ENCODE data around the gene MEOX2.

The MEOX2 gene

DNA sequence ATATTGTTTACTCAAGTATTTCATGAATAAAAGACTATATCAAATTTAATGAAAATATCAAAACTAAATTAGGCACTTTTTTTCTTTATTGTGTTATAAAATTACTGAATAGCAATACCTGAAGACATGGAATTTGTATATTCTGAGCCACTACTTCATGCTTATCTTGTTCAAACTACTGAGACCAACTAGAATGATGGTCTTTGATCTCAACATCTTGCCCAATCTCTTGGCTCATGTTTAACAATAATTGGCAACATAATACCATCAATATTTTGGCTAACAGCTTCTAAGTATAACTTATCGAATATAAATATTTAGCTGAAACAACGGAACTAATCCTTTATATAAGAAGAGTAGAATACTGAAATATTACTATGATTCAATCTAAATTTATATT is 68.2 kb downstream of the MEOX2 start:
- DNase-seq (ENCODE audit: low read depth in 2 of 3, low spot score in 1 of 3), result no peak

DNA sequence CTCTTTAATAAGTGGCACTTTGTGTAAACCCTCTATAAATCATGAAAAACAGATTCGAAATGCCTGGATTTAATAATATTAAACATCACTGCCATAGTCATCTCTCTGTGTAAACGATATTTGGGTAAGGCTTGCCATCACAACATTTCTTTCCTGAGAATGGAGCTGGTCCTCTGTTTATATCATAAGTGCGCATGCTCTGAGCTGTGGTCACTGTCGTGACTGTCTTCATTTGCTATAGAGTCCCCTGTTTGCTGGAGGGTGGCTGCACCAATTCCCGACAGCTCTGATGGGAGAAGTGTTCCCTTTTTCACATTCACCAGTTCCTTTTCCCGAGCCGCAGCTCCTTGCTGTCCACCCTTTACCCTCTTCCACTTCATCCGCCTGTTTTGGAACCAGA is 74.3 kb downstream of the MEOX2 start:
- DNase-seq (ENCODE audit: low read depth in 2 of 3, low spot score in 1 of 3), result no peak

DNA sequence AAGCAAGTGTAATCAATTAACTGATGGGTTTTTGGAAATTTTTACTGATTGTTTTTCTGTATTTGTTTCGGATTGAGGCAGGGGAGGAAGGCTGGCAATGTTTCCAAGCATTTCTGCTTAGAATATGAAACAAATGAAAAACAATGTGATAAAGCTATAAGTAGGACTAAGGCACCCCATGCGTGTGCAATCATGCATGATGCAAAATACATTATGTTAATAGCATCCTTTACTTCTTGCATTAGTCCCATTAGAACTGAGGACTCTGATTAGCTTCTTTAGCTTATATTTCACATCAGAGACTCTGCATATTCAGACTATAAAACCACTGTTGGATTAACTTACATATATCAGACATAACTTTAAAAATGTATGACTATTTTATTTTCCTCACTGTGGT is 76.0 kb downstream of the MEOX2 start:
- DNase-seq (ENCODE audit: low read depth in 2 of 3, low spot score in 1 of 3), result no peak

- no peak for DNase-seq (ENCODE audit: low read depth in 2 of 3, low spot score in 1 of 3)
Observed at GRCh38 chr7:15609287-15609686, 77.2 kb downstream of the MEOX2 start.

DNA sequence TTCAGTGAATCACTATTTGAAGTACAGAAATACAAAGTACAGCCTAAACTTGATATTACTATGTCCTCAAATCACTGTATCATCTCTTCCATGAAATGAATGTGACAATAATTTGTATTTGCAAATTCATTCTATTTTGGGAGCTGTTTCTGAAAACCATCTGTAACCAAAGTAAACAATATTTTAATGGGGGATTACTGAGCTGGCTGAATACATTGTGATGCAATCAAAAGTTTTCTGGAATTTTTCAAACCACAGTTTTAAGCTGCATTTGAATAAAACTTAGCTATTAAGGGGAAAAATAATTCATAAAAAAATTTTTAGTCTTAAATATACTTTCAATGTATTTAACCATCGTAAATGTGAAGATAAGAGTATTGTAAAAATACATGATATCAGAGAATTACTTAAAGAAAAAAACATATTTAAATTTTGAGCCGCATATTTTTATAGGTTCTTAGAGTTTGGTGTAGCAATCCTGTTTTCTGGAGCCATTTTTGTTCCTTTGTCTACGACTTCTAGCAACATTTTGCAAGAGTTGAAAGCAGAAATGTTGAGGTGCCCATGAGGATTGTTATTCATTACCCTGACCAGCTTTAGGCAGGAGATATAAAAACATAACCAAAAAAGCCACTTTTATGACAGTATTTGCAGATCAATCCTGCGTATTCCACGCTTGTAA is 78.8 kb downstream of the MEOX2 start:
- no peak for DNase-seq (ENCODE audit: low read depth in 2 of 3, low spot score in 1 of 3)

GRCh38 chr7:15606561-15606960 is 79.9 kb downstream of the MEOX2 start:
- no peak for DNase-seq (ENCODE audit: low read depth in 2 of 3, low spot score in 1 of 3)

DNA sequence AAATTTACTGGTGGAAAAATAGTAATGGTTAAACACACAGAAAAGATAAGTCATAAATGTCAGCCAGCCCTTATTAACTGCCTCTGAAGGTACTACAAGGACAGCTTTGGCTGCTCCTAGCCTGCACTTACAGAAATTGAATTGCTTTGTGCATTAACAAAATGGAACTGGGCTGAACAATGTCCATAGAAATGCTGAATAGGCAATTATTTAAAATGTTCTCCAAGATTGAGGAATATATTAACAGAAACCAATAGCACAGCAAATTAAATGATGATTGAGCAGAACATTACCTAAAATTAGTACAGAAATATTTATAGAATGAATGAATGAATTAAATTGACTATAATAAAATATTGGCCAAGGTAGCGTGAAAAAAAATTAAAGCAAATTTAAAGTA is 82.3 kb downstream of the MEOX2 start:
- no peak for DNase-seq (ENCODE audit: low read depth in 2 of 3, low spot score in 1 of 3)

GRCh38 chr7:15603124-15603523 is 83.4 kb downstream of the MEOX2 start:
- DNase-seq (ENCODE audit: low read depth in 2 of 3, low spot score in 1 of 3), result no peak

DNA sequence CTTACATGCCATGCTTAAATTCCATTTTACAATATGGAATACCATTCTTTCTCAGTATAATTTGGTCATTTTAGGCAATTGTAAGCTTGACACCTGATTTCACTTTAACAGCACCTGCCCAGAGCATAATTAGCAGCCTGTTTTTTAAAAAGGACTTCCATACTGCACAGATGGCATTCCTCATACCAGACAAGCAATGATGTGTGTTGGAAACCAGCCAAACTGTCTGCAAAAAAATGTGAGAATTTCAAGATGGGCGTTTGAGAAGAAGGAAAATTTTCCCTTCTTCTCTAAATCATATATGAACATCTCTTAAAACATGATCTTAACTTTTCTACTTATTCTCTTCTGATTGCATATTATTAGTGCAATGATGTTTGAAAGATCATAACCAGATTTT is 84.2 kb downstream of the MEOX2 start:
- no peak for DNase-seq (ENCODE audit: low read depth in 2 of 3, low spot score in 1 of 3)

GRCh38 chr7:15601175-15601574 is 85.3 kb downstream of the MEOX2 start:
- DNase-seq (ENCODE audit: low read depth in 2 of 3, low spot score in 1 of 3), result no peak

GRCh38 chr7:15600298-15600697 is 86.2 kb downstream of the MEOX2 start:
- no peak for DNase-seq (ENCODE audit: low read depth in 2 of 3, low spot score in 1 of 3)

DNA sequence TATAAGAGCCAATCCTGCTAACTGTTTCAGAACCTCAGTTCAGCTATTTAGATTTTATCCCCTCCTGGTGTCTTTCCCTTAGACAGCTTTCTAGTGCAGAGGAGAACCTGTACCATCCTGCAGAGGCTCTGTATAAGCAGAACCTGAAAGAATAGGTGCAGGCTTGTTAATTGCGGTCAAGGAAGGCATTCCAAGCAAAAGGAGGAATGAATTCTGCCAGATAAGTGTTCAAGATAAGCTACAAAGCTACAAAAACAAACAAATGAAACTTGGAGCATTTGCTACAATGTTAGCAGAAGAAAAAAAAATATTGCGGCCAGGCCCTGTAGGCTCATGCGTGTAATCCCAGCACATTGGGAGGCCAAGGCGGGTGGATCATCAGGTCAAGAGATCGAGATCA is 92.0 kb downstream of the MEOX2 start:
- DNase-seq (ENCODE audit: low read depth in 2 of 3, low spot score in 1 of 3), result no peak

DNA sequence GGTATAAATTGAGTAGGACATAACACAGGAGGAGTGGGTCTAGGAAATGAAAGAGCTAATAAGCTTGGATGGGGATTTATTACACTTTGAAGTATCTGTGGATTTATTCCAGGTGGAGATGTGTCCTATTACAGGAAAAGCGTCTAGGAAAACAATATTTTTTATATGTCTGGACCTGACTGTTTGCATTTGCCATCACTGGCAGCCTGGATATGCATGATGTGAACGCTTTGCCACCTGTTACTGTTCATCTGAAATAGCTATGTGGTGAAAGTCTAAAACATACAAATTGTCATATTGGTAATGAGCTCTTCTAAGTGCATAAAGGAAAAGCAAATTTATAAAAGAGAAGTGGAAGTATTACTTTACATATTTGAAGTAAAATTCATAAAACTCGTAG is 93.1 kb downstream of the MEOX2 start:
- DNase-seq (ENCODE audit: low read depth in 2 of 3, low spot score in 1 of 3), result no peak

- no peak for DNase-seq (ENCODE audit: low read depth in 2 of 3, low spot score in 1 of 3)
Observed at GRCh38 chr7:15586266-15586665, 100.2 kb downstream of the MEOX2 start.

- DNase-seq (ENCODE audit: low read depth in 2 of 3, low spot score in 1 of 3), result no peak
Observed at GRCh38 chr7:15584575-15584974, 101.9 kb downstream of the MEOX2 start.

- DNase-seq (ENCODE audit: low read depth in 2 of 3, low spot score in 1 of 3), result no peak
Observed at GRCh38 chr7:15582773-15583172, 103.7 kb downstream of the MEOX2 start.

GRCh38 chr7:15581352-15581951 is 105.0 kb downstream of the MEOX2 start:
- no peak for DNase-seq (ENCODE audit: low read depth in 2 of 3, low spot score in 1 of 3)

GRCh38 chr7:15580604-15581351 is 105.7 kb downstream of the MEOX2 start:
- DNase-seq (ENCODE audit: low read depth in 2 of 3, low spot score in 1 of 3), result no peak

- DNase-seq (ENCODE audit: low read depth in 2 of 3, low spot score in 1 of 3), result no peak
Observed at GRCh38 chr7:15577600-15577999, 108.9 kb downstream of the MEOX2 start.

DNA sequence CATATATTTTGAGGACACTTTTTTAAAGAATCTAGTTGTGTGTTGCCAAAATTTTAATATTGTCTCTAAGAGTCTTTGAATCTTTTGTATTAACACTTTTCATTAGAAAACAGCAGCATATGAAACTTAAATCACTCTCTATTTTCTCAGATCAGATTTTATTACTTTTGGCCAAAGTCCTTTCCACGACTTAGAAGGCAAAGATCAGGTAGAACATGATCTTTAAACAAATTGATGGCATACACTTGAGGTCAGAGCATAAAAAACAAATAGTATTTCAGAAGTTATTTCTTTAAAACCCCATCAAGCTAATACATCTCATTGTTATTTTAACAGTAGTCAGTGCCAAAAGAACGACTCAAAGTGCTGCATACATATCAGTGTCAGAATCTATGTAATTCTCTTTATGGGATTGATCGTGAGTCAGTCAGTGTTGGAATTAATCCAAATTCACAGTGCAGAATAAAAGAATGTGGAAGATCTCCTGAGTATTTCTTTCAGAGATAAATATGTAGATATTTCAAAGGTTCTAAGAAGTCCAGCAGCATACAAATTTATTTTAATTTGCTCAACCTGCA is 115.1 kb downstream of the MEOX2 start:
- no peak for DNase-seq (ENCODE audit: low read depth in 2 of 3, low spot score in 1 of 3)

- no peak for DNase-seq (ENCODE audit: low read depth in 2 of 3, low spot score in 1 of 3)
Observed at GRCh38 chr7:15567652-15568051, 118.8 kb downstream of the MEOX2 start.

GRCh38 chr7:15567036-15567435 is 119.4 kb downstream of the MEOX2 start:
- DNase-seq (ENCODE audit: low read depth in 2 of 3, low spot score in 1 of 3), result no peak
